Progenitor cell of endocrine pancreas (in vitro differentiated cells): ENCODE measurements around the gene NRP2. TPM values are rescaled to one million over a fixed set of nuclear protein-coding genes. Genes with fewer than 3 reads are reported as not detected.

ENCODE experiments used
- DNase-seq: peaks from one replicate; pipeline ENCODE4 v3.0.0; 2021; ENCODE audit warnings: low spot score; ENCODE audit not compliant: unreplicated experiment
- H3K27ac Mint-ChIP-seq: 2 replicates; pipeline ENCODE4 v1.8.0; 2021; ENCODE audit warnings: mild to moderate bottlenecking, moderate library complexity, mixed read lengths
- H3K27me3 Mint-ChIP-seq: 2 replicates; pipeline ENCODE4 v1.8.0; 2021; ENCODE audit warnings: mixed read lengths
- H3K36me3 Mint-ChIP-seq: 2 replicates; pipeline ENCODE4 v1.8.0; 2022; ENCODE audit warnings: mixed read lengths; ENCODE audit not compliant: insufficient read depth
- H3K4me1 Mint-ChIP-seq: 2 replicates; pipeline ENCODE4 v1.8.0; 2021; ENCODE audit warnings: low read depth, mixed read lengths
- H3K4me3 Mint-ChIP-seq: 2 replicates; pipeline ENCODE4 v1.8.0; 2021; ENCODE audit warnings: low read depth, mild to moderate bottlenecking, moderate library complexity, mixed read lengths
- H3K9me3 Mint-ChIP-seq: 2 replicates; pipeline ENCODE4 v1.8.0; 2021; ENCODE audit warnings: low read depth, mixed read lengths
- total RNA-seq: library from RNA; stranded (reverse); gene quantifications from 2 replicates; pipeline ENCODE4 v1.2.1, GENCODE V29; 2021
- TF ChIP-seq, protein P1 (sequence below): fragments of 200-600 bp; sonication (generic); IDR thresholded peaks from one replicate; pipeline ENCODE4 v1.5.0; 2021; ENCODE audit warnings: antibody characterized with exemption, mild to moderate bottlenecking; ENCODE audit not compliant: unreplicated experiment

The NRP2 gene
- total RNA-seq, 1 donor from 2014 or later: 6.3 TPM

DNA sequence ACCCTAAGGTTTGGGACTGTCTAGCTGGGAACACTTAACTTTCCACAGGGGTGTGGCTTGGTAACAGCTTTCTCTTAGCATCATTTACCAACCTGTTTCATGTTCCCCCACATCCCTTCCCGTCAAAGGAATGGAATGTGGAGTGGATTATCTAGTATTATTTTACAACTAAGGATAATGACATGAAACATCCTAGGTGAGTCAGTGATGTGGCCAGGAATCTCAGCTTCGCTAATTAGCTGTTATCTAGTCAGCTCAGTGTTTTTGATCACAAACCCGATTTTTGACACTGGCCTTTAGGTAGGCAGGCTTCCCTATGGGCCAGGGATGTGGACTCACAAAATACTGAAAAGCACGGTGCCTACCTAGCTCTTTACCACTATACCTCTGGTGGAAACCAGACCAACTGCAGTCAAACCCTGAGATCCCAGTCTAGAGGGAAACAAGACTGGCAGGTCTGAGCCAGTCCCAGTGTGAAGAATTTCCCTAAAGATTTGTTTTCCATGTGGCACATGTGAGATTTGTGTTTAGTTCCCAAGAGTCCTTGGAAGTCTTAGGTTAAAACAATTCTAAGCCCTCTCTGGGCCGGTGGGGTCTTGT is 2.8 kb upstream of the NRP2 start:
- no peak overlapping the region for H3K27ac Mint-ChIP-seq
- TF ChIP-seq, protein P1, sequence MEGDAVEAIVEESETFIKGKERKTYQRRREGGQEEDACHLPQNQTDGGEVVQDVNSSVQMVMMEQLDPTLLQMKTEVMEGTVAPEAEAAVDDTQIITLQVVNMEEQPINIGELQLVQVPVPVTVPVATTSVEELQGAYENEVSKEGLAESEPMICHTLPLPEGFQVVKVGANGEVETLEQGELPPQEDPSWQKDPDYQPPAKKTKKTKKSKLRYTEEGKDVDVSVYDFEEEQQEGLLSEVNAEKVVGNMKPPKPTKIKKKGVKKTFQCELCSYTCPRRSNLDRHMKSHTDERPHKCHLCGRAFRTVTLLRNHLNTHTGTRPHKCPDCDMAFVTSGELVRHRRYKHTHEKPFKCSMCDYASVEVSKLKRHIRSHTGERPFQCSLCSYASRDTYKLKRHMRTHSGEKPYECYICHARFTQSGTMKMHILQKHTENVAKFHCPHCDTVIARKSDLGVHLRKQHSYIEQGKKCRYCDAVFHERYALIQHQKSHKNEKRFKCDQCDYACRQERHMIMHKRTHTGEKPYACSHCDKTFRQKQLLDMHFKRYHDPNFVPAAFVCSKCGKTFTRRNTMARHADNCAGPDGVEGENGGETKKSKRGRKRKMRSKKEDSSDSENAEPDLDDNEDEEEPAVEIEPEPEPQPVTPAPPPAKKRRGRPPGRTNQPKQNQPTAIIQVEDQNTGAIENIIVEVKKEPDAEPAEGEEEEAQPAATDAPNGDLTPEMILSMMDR: no peak

DNA sequence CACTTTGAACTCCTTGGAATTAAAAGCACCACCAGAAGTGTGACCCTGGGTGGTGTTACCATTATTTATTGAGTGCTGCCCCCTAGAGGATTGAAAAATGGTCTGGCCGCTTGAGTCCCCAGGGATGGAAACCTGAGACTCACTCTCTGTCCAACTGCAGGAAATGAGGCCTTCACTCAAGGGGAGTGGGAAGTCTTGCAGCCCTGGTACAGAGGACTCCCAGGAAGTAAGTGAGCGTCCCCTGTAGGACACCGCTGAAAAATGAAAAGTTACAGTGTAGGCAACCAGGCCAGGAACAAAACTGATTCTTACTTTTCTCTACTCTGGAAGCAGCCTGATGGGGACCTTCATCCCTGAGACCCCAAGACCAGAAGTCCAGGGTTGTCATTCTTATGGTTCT is 2.2 kb upstream of the NRP2 start:
- Mint-ChIP-seq H3K27ac (no peak overlapping the region), H3K9me3 (no peaks in the 10 kb centered on the region), H3K4me3 (peak overlapping the region; percentile 23), H3K36me3 (no peaks in the 10 kb centered on the region), H3K27me3 (peaks cover 59% of the 10 kb centered on the region), H3K4me1 (peaks cover 33% of the 10 kb centered on the region)
- DNase-seq: peak; percentile 47
- TF ChIP-seq, protein P1: peak; percentile 77

More for the DNA sequence above, 2.8 kb upstream of the NRP2 start:
- H3K9me3 Mint-ChIP-seq: no peaks in the 10 kb centered on the region
- H3K36me3 Mint-ChIP-seq: no peaks in the 10 kb centered on the region
- H3K4me1 Mint-ChIP-seq: peaks cover 33% of the 10 kb centered on the region
- peaks cover 54% of the 10 kb centered on the region for H3K27me3 Mint-ChIP-seq
- no peak for DNase-seq
- no peak overlapping the region for H3K4me3 Mint-ChIP-seq

DNA sequence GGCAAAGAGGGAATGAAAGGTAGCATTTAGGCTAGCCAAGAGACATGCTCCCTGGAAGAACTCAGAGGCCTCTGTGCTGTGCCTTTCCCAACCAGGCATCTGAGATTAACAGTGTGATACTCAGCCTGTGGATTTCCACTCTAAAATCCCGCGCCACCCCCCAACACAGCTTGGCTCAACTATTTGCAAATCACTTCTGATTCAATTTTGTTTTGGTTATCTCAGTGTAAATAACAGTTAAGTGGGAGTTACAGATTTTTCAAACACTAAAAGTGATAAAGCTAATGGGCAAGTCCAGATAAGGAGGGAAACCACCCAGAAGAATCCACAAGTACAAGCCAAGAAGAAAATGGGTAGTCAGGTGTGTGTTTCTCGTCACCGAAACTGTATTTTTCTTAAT is 1.4 kb upstream of the NRP2 start:
- no peaks in the 10 kb centered on the region for H3K36me3 Mint-ChIP-seq
- DNase-seq: no peak
- no peak overlapping the region for H3K27ac Mint-ChIP-seq
- H3K4me3 Mint-ChIP-seq: no peak overlapping the region
- H3K27me3 Mint-ChIP-seq: peaks cover 66% of the 10 kb centered on the region
- H3K4me1 Mint-ChIP-seq: peaks cover 37% of the 10 kb centered on the region
- TF ChIP-seq, protein P1: no peak
- H3K9me3 Mint-ChIP-seq: no peaks in the 10 kb centered on the region

DNA sequence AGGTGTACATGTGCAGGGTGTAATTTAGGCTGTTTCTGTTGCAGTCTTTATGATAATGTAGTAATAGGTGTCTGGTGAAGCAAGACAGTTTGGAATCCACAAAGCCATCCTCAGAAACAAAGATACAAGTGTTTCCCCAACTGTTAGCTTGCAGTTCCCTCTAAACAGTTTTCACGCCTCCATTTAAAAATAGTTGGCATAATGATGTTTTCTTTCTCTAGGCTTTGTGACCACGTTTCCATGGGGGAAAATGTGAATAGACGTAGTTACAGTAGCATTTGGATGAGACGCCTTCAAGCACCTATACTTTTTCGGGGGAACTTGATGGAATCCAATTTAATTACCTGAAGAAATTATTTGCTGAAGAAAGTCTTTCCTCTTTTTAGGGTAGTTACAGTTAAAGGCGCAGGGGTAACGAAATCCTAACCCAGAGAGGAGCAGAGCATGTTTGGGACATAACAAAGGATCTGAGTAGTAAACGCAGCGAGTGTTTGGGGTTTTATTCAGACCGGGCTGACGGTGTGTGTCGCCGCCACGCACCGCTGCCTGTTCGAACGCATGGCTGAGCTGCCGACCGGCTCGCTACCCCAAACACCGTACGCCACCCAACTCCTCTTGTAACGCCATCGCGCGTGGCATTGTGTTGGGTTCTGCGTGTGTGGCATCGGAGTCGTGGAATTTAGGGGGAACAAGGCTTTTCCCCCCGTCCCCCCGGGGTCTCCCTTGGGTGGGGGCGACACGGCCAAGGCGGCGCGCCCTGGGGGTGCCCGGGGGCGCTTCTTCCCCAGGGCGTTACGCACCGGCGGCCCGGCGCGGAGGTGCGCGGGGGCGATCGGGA is 681 bp upstream of the NRP2 start:
- Mint-ChIP-seq H3K4me1 (peaks cover 39% of the 10 kb centered on the region), H3K36me3 (no peaks in the 10 kb centered on the region), H3K27ac (no peak overlapping the region), H3K4me3 (peak overlapping the region; percentile 72), H3K27me3 (peaks cover 73% of the 10 kb centered on the region), H3K9me3 (no peaks in the 10 kb centered on the region)
- no peak for DNase-seq
- TF ChIP-seq, protein P1: no peak

DNA sequence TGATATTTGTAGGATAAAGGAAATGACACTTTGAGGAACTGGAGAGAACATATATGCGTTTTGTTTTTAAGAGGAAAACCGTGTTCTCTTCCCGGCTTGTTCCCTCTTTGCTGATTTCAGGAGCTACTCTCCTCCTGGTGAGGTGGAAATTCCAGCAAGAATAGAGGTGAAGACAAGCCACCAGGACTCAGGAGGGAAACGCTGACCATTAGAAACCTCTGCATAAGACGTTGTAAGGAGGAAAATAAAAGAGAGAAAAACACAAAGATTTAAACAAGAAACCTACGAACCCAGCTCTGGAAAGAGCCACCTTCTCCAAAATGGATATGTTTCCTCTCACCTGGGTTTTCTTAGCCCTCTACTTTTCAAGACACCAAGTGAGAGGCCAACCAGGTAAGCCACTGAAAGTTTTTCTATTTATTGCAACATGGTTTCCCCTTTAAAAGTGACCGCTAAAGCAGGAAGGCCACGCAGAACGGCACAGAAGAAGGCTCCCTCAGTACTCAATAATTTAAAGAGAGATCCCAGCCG is 735 bp downstream of the NRP2 start:
- TF ChIP-seq, protein P1: no peak
- Mint-ChIP-seq H3K4me3 (peak overlapping the region; percentile 78), H3K4me1 (peaks cover 35% of the 10 kb centered on the region), H3K27ac (peak overlapping the region; percentile 73), H3K27me3 (peaks cover 77% of the 10 kb centered on the region), H3K36me3 (no peaks in the 10 kb centered on the region), H3K9me3 (no peaks in the 10 kb centered on the region)
- no peak for DNase-seq
